G401.6 (cell line): ENCODE data around the gene RELN.

ENCODE experiments used
- FAIRE-seq: peaks from 2 replicates; lab custom pipeline; 2012; peaks lifted over from hg19 to GRCh38; lab: Jason Lieb, UNC

Gene RELN

DNA sequence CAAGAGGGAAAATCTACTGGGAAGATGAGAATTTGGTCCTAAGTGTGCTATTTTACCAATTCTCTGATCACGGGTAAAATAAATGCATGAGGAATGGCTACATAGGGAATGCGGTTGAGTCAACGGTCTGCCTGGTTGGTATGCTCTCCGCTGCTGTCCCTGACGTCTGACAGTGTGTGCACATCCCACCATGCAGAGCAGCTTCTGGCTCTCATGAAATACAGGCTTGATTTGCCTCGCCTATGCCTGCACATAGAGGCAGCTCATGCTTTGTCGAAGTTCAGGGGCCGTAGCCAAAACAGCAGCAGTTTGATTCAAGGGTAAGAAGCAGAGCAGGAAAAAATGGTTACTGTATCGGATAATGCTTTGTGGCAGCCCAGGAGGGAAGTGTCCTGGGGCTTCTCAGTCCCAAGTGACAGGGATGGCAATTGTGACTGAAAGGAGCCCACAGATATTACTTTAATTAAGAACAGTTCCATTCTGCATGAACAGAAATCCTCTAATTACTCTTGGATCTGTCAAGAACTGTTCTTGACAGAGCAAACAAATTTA is 275.0 kb downstream of the RELN start:
- no peak for FAIRE-seq

DNA sequence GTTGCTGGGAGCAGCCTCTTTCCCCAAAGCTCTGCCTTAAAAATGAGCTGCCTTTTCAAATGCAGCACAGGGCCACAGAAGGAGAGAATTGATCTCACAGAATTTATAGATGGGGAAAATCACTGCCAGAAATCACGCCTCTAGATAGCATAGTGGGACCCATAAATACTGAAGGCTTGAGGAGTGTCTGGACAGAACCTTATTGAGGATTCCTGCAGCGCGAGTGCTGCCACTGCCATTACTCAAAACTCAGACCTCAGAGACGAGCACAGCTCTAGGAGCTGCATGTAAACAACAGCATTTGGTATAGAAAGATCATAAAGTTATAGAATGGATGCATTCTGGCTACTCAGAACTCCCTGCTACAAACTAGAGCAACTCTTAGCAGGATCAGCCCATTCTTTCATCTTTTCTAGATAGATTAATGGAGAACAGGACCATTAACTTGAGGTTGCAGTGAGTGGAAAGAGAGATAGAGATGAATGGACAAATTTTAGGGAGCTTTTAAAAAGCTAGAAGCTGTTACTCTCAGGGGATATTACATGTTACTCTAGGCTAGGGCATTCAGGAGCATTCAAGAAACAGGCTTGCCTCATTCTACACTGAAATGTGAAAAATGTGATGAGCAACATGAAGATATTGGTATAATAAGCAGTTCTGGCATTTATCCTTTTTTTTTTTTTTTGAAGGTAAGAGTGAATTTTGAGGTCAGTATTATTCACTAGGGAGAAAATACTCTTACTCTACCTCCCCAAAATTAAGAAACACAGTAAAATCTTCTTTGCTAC is 276.3 kb downstream of the RELN start:
- FAIRE-seq, result no peak

DNA sequence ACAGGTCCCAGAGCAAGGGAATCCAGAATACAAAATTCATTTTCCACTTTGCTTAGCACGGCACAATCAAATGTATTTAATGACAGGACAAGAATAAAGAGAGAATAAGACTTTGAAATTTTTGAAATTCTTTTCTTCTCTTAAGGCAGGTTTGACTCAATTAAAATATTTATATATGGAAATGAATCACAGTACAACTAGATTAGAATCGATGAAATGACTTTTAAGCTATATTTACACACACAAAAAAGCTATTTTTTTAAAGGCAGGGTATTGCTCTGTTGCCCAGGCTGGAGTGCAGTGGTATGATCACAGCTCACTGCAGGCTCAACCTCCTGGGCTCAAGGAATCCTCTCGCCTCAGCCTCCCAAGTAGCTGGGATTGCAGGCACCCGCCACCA is 278.0 kb downstream of the RELN start:
- FAIRE-seq, result no peak

DNA sequence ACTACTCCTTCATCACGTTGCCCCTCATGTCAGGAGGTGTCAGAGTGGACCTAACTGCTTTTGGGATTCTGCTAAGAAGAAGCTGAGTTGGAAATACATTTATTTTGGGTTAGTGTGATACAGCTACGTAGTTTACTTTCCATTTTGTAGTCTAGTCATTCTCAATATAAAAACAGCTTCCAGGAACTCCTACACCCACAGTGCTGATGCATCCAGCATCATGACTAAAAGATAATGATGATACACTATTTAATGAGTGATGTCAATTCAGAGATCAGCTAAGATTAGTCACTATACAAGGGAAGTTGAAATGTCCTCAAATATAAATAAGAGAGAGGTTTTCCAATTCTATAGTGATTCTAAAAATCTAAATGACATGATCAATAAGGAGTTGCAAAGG is 279.2 kb downstream of the RELN start:
- no peak for FAIRE-seq

DNA sequence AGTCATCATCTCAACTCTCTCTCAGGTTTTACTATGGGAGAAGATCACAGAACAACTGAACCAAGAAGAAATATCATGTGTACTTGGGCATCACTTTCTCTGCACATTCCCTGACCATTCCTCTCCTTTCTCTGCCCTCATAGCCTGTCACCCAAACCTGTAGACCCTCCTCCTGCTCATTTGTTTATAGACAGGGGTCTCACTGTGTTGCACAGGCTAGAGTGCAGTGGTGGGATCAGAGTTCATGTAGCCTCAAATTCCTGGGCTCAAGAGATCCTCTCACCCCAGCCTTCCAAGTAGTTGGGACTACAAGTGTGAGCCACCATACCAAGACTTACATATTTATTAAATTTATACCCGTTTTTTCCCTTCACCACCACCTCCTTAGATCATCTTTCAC is 282.7 kb downstream of the RELN start:
- no peak for FAIRE-seq

DNA sequence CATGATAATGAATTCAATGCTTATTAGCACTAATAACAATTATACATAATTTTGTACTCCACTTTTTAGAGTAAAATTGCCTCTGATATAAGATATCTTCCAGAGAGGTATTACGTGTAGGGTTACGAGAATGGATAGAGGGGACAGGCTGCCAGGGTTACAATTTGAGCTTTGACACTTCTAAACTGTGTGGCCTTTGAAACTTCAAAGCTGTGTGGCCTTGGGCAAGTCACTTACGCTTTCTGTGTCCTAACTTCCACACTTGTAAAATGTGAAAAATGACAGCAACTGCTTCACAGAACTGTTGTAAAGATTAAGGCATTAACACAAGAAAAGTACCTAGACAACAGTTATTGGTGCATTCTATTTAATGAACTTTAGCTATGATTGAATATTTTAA is 283.9 kb downstream of the RELN start:
- no peak for FAIRE-seq

DNA sequence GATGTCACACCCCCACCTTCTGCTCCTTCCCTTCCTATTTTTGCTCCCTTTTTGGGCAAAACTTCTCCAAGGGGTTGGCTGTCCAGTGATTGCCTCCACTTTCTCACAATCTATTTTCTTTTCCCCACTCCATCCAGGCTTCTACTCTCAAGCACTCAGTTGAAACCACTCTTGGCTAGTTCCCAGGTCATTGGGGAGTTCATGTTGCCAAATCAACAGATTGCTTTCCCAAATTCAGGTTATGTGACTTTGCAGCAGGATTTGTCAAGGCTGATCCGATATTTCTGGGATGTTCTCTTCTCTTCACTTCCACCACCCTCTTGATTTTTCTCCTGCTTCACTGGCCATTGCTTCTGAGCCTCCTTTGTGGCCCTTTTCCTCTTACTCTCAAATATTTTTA is 284.8 kb downstream of the RELN start:
- FAIRE-seq, result no peak

DNA sequence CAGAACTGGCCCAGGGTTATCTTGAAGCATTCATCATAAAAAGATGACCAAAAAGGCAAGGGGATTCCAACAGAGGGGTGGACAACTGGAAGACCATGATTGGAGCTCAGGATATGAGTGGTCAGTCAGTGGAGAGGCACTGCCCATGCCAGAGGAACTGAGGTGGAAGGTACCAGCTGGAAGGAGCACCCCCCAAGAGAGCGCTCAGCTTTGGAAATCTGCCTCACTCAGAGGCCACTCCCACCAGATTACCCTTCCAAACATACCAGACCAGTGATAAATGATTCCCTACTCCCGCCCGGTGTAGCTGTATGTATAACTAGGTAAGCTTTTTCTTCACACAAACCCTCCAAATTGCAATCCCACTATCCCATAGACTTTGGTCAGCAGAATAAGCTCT is 286.5 kb downstream of the RELN start:
- no peak for FAIRE-seq

DNA sequence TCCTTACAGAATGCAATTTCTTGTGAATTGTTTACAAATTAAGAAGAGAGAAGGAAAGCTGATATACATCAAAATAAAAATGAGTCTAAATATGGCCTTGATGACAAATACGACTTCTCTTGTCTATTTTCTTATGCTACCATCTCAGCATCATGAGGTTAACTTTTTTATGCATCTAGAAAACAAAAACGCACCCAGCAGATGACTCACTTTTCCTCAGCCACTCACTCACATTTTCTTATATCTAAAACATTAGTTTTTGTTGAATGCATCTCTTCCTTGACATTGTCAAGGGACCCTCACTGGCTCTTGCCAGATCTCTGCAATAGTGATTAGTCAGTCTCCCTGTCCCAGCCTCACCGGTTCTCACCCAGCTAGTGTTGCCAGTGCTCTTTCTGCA is 287.0 kb downstream of the RELN start:
- FAIRE-seq, result no peak

DNA sequence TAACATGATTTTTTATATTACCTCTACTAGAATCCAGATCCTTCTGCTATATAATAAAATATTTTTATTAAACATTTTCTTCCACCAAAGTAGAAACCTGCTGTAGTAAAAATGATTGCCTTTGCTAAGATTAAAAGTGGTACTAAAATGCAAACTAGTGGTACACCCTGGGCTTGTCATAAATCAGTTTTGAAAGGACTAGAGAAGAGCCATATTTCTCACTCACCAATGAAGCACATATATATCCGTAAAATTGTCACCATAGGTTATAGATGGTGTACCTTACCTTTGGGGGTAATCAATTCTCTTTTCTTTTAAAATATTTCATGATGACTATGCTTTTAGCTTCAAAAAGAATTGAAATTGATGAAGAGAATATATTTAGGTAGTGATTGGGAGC is 290.4 kb downstream of the RELN start:
- no peak for FAIRE-seq

DNA sequence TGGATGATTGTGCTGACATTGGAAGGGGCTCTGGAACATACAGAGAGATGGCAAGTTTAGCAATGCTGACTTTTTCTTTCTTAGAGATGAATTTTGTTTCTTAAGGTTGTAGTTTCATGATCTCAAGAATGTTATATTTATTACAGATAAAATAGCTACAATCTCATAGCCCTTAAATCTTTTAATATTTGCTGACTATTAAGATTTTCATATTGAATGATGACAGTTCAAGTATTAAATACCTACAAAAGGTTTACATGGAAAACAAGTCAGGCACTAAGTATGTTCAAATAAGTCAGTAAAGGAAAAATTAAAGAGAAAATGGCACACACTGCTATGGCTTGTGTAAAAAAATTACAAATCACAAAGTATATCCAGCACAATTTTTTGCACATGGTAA is 291.4 kb downstream of the RELN start:
- no peak for FAIRE-seq

DNA sequence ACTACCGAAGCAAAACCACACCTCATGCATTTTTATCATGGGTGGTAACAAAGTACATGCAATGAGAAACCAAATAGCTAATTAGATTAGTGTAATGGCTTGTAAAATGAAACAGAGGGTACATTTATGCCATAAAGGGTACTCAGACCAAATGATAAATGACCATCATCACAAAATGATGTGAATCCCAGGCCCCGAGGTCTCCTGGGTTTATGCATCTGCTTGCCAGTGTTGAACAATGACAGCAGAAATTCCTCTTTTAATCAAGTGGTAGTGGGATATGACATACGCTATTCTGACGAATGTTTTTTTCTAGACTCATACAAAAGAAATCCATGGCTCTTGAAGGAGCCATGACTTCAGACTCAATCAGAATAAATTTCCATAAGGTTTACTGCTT is 293.9 kb downstream of the RELN start:
- FAIRE-seq, result no peak

DNA sequence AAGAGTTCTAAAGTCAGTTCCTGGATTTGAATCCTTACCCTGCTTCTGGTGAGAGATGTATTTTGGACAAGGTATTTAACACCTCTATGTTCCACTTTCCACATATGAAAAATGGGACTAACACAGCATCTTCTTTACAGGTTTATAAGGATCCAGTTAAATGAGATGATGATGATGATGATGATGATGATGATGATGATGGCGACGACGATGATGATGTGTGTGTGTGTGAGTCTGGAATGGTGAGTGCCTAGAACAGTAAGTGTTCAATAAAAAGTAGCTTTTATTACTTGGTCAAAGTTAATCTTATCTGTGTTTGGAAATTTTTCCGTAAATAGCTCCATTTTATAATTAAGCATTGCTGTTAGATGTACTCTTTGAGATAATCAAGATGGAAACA is 295.2 kb downstream of the RELN start:
- no peak for FAIRE-seq

DNA sequence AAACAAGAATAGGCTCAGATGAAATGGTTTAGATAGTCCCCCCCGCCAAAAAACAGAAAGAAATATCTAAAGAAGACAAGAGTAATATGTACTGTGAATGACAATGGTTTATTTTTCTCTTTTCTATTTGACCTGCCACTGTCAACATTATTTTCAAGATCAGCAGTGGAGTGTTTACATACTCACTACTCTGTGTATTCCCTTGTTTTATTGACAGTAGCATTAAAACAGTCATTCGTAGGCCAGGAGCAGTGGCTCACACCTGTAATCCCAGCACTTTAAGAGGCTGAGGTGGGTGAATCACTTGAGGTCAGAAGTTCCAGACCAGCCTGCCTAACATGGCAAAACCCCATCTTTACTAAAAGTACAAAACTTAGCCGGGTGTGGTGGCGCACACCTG is 298.2 kb downstream of the RELN start:
- FAIRE-seq, result no peak

DNA sequence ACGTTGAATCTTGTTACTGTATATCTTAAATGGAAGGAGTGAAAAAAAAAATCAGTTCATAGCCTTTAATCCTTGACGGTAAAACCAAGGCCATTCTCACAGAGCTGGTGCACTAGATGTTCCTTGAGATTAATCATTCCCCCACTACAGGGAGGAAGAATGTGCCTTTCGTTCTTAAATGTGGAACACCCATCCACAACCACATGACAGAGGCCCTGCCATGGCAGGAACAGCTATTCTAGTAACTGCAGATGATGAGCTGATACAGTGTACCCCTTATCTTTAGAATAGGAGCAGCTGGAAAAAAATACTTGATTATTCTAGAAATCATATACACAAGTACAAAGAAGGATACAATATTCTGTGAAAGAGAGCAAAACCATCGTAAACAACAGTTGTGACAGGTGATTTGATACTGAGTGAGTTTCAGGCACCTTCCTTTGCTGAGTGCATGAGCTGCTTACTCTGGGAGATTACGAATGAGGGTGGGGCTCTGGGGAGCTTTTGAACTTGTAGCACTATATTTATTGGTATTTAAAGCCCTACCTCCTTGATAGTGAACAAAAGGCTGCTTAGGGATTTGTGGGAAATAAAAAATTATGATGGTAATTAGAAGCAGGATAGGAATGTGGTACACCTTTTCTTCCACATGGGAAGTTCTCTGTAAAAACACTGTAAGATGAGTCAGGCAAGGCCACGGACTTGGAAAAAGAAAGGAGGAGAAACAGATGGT is 299.1 kb downstream of the RELN start:
- no peak for FAIRE-seq

DNA sequence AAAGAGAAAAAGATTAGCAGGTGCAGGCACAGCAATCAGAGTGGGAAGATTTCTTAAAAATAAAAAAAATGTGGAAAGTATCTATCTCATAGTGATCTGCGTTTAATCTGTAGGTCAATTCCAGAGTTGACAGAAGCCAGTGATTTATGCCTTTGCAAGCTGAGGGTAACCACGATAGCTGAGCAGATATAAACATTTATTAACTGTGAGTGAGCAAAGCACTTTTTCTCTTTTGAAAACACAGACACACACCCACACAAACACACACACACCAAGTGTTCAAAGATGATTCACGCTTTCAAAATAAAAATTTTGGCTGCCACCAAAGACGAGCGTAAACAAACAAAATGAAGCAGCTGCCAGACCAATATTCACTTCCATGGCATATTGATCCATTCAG is 300.2 kb downstream of the RELN start:
- FAIRE-seq, result no peak

DNA sequence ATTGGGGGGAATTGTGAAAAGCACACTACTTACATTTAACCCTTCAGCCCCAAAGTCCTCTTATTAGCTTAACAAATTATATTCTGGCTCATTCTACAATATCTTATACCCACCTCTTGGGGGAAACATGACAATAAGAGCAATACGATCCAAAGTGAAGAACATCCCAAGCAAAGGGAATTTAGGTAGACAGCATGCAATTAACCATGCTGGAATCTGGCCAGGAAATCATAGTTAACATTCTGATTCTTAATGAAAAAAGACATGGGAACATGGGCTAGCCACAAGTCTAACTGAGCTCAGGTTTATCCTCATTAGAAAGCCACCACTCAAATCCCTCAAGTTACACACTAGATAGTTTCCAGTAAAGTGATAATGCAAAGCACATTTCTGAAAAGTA is 301.5 kb downstream of the RELN start:
- no peak for FAIRE-seq

DNA sequence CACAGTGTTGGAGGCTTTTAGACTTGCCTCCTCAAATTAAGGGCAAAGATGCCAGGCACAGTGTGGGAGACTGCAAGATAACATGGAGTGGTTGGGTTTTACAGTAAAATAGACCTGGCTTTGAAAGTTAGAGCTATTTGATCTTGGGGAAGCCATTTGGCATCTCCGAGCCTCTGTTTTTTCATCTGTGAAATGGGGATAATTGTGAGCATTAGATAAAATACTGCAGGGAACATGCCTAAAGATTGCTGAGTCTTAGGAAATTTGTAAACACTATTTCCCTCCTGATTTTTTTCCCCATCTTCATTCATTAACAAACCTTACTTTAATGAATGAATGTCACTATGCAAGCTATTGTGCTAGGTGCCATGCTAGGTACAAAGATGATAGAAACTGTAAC is 302.2 kb downstream of the RELN start:
- no peak for FAIRE-seq

DNA sequence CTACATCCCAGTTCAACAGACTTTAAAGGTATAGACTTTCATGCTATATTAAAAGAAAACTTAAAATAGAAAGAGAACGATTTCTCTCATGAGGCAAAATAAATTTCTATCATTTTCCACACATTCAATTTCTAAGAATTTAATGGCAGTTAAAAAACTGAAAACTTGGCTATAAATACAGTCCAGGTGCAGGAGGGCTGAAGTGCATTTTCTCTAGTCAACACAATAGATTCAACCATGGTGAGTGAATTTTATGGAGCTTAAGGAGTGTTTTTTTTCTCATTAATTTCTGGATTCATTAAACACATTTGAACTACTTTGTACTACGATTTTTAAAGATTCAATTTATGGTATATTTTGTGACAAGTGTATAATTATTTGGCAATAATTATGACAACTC is 302.7 kb downstream of the RELN start:
- FAIRE-seq, result no peak

DNA sequence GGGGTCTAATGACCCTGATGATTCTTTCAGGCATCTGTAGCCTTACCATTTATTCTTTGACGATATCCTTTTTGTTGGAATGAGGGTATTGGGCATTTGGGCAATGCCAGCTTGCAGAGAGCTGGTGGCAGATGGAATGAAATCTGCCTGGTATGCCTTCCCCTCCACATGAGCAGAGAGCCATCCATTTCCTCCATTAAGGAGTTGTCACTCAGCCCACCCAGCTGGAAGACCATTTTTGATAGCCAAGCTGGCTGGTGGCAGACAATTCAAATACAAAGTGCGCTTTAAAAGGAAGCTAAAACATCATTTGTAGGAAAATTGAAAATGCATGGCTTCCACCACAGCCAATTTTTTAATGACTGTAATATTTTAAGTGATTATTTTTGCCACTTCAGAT is 303.4 kb downstream of the RELN start:
- FAIRE-seq, result no peak

DNA sequence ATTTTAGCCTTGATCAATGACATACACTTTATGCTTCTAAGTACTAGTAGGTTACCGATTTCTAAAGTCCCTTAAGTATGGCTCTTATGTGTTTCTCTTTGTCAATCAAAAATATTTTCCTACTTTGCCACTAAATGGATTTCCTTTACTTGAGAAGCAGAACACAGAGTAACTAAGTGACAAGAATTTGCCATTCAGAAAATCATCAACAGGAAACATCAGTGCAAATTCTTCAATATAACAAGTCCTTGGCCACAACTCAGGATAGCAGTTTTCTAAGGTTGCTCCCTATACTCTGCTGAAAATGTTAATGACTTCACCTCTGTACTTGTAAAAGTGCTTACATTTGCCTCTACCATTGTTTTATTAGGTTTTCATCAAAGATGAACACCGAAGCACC is 303.8 kb downstream of the RELN start:
- no peak for FAIRE-seq

DNA sequence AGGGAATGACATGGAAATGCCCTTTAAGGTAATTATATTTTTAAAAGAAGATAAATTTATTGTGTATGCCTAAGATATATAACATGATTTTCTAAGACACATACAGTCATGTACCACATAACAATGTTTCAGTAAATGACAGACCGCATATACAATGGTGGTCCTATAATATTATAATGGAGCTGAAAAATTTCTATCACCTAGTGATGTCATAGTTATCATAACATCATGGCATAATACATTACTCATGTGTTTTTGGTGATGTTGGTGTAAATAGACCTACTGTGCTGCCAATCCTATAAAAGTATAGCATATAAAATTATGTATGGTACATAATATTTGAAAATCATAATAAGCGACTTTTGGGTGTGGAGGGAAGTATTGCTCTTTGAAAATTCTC is 306.1 kb downstream of the RELN start:
- no peak for FAIRE-seq

DNA sequence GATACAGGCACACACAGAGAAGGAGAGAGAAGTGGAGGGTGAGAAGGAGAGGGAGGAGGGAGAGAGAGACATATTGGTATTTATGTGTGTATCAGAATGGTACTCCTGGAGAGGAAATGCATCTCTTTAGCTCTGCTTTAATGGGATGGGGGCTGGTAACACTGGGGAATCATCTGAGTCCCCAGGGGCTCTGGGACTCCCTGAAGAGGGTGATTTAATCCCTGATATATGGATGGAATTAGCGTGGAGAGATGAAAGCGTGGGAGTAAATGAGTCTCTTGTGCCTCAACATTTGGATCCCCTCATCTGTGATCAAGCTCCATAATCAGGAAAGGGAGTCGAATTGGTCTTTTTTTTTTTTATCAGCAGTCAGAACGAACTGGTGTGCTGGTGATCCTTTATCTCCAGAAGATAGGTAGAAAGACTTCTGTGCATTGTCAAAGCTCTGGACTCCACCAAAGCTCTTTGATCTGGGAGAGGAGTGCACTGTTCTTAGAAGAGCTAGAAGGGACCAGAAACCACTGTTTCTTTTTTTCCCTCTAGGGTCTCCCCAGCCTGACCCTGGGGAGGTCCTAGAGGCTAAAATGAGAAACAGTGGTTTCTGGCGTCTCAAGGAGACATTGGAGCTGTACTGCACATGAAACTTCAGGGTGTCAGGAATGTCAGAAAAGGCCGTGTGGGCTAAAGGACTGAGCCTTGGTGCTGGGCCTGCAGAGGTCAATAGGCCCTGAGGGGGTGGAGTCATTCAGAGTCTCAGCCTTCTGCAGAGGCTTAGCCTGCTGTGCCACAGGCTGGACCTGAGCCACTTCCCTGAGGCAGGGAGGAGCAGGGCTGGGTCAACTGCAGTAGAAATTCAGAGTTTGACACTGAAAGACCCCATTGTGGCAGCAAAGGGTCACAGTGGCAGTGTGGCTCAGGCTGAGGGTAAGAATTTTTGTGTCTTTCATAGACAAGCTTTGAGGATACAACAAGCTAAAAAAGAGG is 309.0 kb downstream of the RELN start:
- no peak for FAIRE-seq
